Renal cortex interstitium (tissue), 11 donors: ENCODE data around the gene ERBB4. TPM values are rescaled to one million over a fixed set of nuclear protein-coding genes. Genes with fewer than 3 reads are reported as not detected.

Experiments used
- DNase-seq, 11 donors: peaks; one replicate each; pipeline ENCODE4 v3.0.0-alpha.2; 2013; ENCODE audit warnings: low read depth in 9 of 11, low spot score in 4 of 11; ENCODE audit errors: extremely low read depth in 1 of 11
- polyA plus RNA-seq, 3 donors: library from polyadenylated mRNA; unstranded; fragments of 120-200 nt; gene quantifications; one replicate each; pipeline ENCODE4 v1.2.1, GENCODE V29; 2013; ENCODE audit not compliant: insufficient read length in 3 of 3

Gene ERBB4
- polyA plus RNA-seq, 3 donors = 42.3 to 56.6 (median 54.7) TPM

GRCh38 chr2:211344289-211344688 is 1194.3 kb downstream of the ERBB4 start:
- no peak for DNase-seq

DNA sequence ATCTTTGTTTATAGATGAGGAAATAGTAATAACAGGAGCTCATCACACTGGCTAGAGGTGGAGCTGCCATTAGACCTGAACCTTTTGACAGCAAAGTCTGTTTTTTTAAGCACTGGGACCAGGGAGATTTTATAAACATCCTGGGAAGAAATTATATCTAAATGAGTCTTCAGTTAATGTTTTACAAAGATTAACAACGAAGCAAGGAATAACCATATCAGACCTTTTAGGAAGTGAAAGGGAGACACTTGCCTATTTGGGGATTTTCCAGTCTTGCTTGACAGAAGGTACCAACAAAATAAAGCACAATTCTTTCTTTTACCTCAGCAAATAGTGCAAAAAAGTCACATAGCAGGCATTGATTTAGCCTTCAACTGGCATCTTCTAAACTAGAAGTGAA is 1205.2 kb downstream of the ERBB4 start:
- DNase-seq = no peak

DNA sequence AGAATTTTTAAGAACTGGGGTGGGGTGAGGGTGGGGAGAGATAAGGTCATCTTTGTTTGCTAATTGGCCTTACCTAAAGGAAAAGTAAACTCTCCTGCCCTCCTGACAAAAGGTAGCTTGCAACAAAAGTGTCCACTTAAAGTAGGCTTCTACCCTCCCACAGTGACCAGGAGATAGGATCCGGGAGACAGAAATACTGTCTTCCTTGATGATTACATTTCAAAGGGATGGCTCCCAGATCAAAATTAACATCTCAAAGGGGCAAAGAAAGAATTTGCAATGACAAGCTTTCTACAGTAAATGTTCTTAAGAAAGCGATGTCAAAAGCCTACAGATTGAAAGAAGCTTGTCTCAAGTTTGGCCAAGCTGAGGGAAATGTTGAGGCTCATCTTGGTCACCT is 1206.9 kb downstream of the ERBB4 start:
- no peak for DNase-seq

GRCh38 chr2:211329882-211330281 is 1208.7 kb downstream of the ERBB4 start:
- DNase-seq = no peak

GRCh38 chr2:211329421-211329820 is 1209.2 kb downstream of the ERBB4 start:
- no peak for DNase-seq

DNA sequence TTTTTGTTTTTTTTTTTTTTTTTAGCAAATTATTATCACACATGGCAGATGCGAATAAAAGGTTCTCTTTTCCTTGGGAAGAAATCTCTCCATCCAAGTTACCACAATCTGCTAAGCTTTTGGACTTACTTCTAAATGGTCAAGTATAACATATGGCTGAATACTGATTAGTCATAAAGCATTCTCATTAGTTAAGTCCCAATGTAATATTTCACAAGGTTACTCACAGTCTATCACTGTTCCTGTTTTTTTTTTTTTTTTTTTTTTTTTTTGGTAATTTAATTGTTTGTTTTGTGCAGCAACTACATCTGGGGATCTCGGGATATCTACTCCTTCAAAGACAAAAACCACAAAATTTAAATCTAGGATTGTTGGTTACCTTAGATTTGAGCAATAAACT is 1210.5 kb downstream of the ERBB4 start:
- no peak for DNase-seq
